IPS-15b (cell line): ENCODE measurements around the gene CDYL.
A peak's percentile ranks its signal among the peaks of the same experiment; 100 is the strongest.

Source experiments
- H3K27me3 ChIP-seq: one replicate; pipeline ENCODE4 v1.6.1; 2013; ENCODE audit warnings: low read length; ENCODE audit not compliant: control insufficient read depth, insufficient read depth
- H3K36me3 ChIP-seq: one replicate; pipeline ENCODE4 v1.6.1; 2013; ENCODE audit warnings: low read length; ENCODE audit not compliant: control insufficient read depth, insufficient read depth
- H3K4me1 ChIP-seq: one replicate; pipeline ENCODE4 v1.6.1; 2013; ENCODE audit warnings: mild to moderate bottlenecking, low read length; ENCODE audit not compliant: control insufficient read depth, insufficient read depth
- H3K4me3 ChIP-seq: one replicate; pipeline ENCODE4 v1.5.1; 2013; ENCODE audit warnings: low read depth, low read length
- H3K9ac ChIP-seq: one replicate; pipeline ENCODE4 v1.6.1; 2013; ENCODE audit warnings: low read depth, mild to moderate bottlenecking, low read length
- H3K9me3 ChIP-seq: one replicate; pipeline ENCODE4 v1.6.1; 2013; ENCODE audit warnings: mild to moderate bottlenecking, low read length; ENCODE audit not compliant: control insufficient read depth, insufficient read depth

CDYL gene

DNA sequence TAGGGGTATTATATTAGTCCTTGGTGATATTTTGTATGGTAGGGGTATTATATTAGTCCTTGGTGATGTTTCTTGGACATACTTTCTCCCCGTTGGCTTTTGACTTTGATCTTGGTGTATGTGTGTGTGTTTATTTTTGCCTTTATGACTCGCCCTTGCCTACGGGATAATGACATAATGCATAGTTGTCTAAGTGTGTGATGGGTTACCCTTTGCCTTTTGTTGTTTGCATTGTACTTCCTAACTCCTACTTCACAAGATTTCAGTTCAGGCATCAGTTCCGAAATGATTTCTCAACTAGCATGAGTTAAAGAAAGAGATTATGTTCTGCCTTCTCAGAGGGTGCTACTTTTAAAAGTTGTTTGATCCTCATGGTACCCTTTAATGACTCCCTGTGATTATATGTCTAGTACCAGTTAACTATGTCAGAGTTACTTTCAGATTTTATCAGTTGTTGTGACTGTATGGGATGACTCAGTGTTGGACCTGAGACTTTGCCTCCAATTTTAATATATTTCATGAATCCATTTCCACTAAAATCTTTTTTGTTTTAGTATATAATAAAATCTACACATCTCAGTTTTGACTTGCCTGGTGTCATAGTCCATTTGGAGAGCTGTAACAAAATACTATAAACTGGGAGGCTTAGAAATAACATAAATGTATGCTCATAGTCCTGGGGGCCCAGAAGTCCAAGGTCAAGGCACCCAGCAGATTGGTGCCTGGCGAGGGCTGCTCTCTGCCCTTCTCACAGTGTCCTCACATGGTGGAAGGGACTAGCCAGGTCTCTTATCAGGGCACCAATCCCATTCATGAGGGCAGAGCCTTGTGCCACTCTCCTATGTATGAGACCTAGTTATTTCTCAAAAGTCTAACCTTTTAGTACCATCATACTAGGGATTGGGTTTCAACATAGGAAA lies 34.1 kb downstream of the CDYL start:
- H3K27me3 ChIP-seq, result no peaks in the 10 kb centered on the region
- H3K9ac ChIP-seq, result no peak overlapping the region
- H3K36me3 ChIP-seq, result no peaks in the 10 kb centered on the region
- H3K9me3 ChIP-seq, result no peaks in the 10 kb centered on the region
- H3K4me1 ChIP-seq, result peaks cover 3% of the 10 kb centered on the region
- no peak overlapping the region for H3K4me3 ChIP-seq

DNA sequence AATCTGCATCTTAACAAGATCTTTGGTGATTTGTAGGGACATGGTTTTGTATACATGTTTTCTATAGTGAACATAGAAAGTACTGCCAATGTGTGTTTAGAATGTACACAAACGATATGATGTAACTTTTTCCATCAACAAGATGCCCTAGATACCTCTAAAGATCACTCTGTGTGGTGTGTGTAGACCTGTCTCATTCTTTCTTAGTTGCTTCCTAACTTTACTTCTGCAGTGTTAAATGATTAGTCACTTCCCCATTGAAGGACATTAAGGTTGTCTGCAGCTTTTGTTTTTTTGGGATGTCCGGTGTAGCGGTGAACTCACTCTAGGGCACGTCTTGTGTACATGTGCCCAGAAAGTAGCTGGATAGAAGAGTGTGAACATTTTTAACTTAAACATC lies 35.9 kb downstream of the CDYL start:
- no peaks in the 10 kb centered on the region for H3K4me1 ChIP-seq
- no peak overlapping the region for H3K9ac ChIP-seq
- no peaks in the 10 kb centered on the region for H3K36me3 ChIP-seq
- no peaks in the 10 kb centered on the region for H3K27me3 ChIP-seq
- no peak overlapping the region for H3K4me3 ChIP-seq
- H3K9me3 ChIP-seq, result no peaks in the 10 kb centered on the region

DNA sequence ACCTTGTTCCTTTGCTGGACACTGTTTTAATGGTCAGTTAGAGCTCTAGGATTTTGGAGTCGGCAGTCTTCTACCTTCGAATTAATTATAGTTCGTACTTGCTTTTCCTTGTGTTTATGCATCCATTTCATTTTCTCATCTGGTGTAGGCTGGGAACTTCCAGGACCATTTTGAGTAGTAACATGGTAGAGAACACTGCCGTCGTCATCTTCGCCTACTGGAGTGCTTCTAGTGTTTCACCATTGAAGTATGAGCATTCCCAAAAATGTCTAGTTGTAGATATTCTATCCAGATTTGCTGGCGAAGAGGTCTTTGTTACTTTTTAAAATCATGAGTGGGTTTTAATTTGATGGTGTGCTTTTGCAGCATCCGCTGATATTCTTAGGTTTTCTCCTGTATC lies 36.9 kb downstream of the CDYL start:
- H3K36me3 ChIP-seq, result no peaks in the 10 kb centered on the region
- no peaks in the 10 kb centered on the region for H3K9me3 ChIP-seq
- no peak overlapping the region for H3K4me3 ChIP-seq
- no peak overlapping the region for H3K9ac ChIP-seq
- no peaks in the 10 kb centered on the region for H3K4me1 ChIP-seq
- no peaks in the 10 kb centered on the region for H3K27me3 ChIP-seq

DNA sequence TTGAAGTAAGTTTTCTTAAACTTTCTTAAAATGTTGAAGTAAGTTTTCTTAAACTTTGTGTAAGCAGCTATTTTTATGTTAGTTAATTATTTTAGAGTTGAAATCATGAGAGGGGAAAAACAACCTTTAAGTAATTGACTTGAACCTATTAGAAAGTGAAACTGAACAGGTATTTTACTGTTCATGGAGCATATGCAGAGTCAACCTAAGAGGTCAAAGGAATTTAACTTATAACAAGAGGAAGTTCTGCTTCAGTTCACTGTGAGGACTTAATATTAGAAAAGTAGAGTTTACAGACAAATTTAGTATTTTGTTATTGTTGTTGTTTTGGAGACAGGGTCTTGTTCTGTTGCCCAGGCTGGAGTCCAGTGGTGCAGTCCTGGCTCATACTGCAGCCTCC lies 38.0 kb downstream of the CDYL start:
- Histone ChIP-seq H3K9me3 (no peaks in the 10 kb centered on the region), H3K36me3 (no peaks in the 10 kb centered on the region), H3K4me1 (peaks cover 3% of the 10 kb centered on the region), H3K27me3 (no peaks in the 10 kb centered on the region), H3K9ac (no peak overlapping the region), H3K4me3 (no peak overlapping the region)

DNA sequence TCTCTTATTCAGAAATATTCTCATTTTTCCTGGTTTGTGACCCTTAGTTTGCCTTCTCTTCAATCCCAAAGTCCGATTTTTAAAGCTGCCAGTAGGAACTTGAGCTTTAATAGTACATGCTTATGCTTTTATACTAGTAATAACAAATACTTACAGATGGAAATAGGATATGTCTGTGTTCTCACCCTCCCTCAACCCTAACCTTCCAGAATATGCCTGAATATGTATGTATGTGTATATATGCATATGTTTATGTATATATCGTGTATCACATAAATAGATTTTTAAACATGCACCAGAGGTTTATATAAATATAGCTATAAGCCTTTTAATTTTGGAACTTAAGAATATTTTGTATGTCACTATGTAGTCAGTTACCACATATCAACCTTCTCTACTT lies 38.8 kb downstream of the CDYL start:
- H3K4me3 ChIP-seq, result no peak overlapping the region
- H3K36me3 ChIP-seq, result no peaks in the 10 kb centered on the region

DNA sequence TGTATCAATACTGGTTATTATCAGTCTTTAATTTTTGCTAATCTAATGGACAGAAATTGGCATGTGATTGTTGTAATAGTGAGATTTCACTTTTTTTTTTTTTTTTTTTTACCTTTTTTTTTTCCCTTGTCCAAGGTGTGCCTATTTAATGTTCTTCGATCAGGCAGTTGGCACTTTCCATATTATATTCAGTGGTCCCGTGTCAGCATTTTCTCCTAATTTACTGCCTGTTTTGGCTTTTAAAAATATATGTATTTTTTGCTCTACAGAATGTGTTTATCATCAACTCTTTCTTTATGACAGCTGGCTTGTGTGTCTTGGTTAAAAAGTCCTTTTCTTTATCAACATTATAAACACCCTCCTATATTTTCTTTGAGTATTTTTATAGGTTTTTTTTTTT lies 39.4 kb downstream of the CDYL start:
- H3K9me3 ChIP-seq, result no peaks in the 10 kb centered on the region
- H3K9ac ChIP-seq, result no peak overlapping the region
- peaks cover 3% of the 10 kb centered on the region for H3K4me1 ChIP-seq
- H3K4me3 ChIP-seq, result no peak overlapping the region
- no peaks in the 10 kb centered on the region for H3K36me3 ChIP-seq
- no peaks in the 10 kb centered on the region for H3K27me3 ChIP-seq

More for the DNA sequence above, 38.8 kb downstream of the CDYL start:
- Histone ChIP-seq H3K9ac (no peak overlapping the region), H3K4me1 (peaks cover 3% of the 10 kb centered on the region), H3K27me3 (no peaks in the 10 kb centered on the region), H3K9me3 (no peaks in the 10 kb centered on the region)

DNA sequence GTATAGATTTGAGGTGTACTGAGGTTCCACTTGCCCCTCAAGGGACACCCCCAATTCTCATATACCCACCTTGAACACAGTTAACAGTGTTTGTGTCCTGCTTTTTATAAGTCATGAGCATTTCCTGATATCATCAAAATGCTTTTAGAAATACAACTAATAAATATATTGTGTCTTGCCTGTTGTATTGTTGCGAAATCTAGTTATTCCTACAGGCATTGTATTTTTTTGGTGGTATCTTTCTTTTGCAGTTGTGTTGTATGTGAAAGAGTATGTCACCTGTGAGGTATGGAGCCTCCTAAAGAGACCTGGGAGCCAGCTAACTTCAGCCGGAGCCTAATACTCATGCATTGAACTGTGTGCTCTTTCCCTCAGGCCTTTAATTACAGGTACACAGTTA lies 40.7 kb downstream of the CDYL start:
- H3K9me3 ChIP-seq, result no peaks in the 10 kb centered on the region
- H3K9ac ChIP-seq, result no peak overlapping the region
- no peaks in the 10 kb centered on the region for H3K36me3 ChIP-seq
- H3K4me3 ChIP-seq, result no peak overlapping the region
- no peaks in the 10 kb centered on the region for H3K27me3 ChIP-seq
- H3K4me1 ChIP-seq, result peaks cover 3% of the 10 kb centered on the region

DNA sequence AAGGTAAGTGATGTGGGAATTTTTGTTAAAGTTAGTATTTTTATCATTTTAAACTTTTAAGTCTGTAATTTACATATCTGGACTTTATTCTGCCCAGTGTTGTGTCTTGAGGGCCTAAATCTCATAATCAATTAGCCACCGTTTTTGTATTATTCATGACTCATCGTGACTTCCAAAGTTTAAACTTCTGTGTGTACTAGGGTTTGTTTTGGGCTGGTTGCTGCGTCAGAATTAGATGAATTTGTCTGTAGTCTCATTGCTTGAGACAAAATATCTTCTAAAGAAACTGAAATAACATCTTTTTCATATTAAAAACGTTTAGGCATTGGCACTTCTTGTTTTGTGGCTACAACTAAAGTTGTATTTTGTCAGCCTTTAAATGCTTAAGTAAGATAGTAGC lies 41.3 kb downstream of the CDYL start:
- no peaks in the 10 kb centered on the region for H3K36me3 ChIP-seq
- H3K4me3 ChIP-seq, result no peak overlapping the region
- no peaks in the 10 kb centered on the region for H3K9me3 ChIP-seq
- no peaks in the 10 kb centered on the region for H3K27me3 ChIP-seq
- H3K9ac ChIP-seq, result no peak overlapping the region
- H3K4me1 ChIP-seq, result peaks cover 3% of the 10 kb centered on the region

DNA sequence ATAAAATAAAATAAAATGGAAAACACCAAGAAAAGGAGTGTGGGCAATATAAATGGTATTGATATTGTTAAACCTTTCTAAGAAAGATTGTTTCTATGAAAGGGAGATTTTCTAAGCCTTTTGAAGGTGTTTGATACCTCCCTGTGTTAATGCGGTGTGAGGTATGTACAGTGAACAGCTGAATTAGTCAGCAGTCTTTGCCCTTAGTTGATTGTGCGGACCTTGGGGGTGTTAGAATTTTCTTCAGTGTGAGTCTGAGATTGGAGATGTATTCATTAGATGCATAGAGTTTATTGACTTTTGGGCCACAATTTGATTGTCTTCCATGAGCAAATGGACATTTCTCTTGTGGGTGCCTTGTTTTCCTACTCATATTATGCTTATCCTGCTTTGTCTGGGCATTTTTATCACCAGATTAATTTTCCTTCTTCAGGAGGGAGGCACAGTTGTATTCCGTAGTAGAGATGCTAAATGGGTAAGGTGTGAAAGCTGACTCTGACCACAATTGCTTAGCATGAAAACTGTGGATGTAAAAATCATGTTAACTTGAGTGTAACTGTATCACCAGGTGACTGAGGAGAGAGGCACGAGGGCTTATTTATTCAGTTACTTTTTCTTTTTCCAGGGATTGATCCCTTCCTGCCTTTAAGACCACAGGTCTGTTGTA lies 42.2 kb downstream of the CDYL start:
- Histone ChIP-seq H3K27me3 (no peaks in the 10 kb centered on the region), H3K9ac (no peak overlapping the region), H3K36me3 (no peaks in the 10 kb centered on the region), H3K4me3 (no peak overlapping the region), H3K4me1 (peaks cover 3% of the 10 kb centered on the region), H3K9me3 (no peaks in the 10 kb centered on the region)

DNA sequence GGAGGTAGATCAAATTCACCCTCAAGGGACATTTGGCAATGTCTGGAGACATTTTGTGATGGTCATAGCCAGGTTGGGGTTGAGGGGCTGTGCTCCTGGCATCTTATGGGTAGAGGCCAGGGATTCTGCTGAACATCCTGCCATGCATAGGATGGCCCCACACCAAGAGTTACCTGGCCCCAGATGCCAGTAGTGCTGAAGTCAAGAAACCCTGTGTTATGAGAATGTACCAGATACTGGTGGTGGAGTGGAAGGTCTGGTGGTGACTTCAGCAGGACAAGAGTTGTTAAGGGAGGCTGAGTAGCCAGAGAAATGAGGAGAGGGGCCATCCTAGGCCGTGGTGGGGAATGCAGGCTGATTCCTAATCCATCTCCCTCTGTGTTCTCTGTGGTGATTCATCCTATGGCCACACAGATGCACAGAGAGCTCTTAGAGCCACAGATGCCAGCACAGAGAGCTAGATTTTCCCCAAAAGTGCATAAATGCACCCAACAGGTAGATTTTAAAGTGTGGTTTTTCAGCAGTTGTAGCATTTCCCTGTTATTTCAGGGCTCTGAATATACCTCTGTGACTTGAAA lies 43.6 kb downstream of the CDYL start:
- Histone ChIP-seq H3K4me1 (peaks cover 3% of the 10 kb centered on the region), H3K36me3 (no peaks in the 10 kb centered on the region), H3K9me3 (no peaks in the 10 kb centered on the region), H3K27me3 (no peaks in the 10 kb centered on the region), H3K4me3 (no peak overlapping the region), H3K9ac (peak overlapping the region; percentile 1)

DNA sequence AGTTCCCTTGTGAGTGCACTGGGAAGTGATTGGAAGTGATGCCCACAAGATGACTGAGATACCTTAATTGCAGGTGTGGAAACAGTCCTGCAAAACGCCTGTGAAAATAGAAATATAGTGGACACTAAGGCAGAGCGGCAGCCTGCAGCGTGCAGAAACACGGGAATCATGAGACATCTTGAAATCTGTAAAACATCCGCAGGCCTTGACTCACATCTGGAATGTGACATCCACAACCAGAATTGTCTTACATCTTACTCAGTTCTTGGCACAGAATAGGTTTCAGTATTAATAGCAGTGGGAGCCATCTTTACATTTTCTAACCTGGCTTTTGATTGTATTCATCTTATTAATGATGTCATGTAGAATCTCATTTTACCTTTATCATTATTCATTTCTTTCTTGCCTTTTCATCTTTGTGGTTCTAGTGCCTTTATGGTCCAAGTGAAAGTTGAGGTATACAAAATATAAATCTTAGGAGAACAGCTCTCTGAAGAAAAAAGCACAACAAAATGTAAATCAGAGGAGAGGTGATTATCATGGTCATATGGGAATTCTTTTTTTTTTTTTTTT lies 44.6 kb downstream of the CDYL start:
- Histone ChIP-seq H3K4me3 (no peak overlapping the region), H3K9me3 (no peaks in the 10 kb centered on the region), H3K36me3 (no peaks in the 10 kb centered on the region), H3K9ac (no peak overlapping the region), H3K4me1 (peaks cover 3% of the 10 kb centered on the region), H3K27me3 (no peaks in the 10 kb centered on the region)
